Neuron (in vitro differentiated cells): Measurements from ENCODE around the gene MAML3.

Source experiments
- H2AFZ ChIP-seq: one replicate; pipeline ENCODE4 v1.6.1; 2013; ENCODE audit warnings: low read depth, mild to moderate bottlenecking, inconsistent platforms, low read length, moderate library complexity
- H3K27me3 ChIP-seq: one replicate; pipeline ENCODE4 v1.6.1; 2013; ENCODE audit warnings: low read length; ENCODE audit not compliant: insufficient read depth
- H3K36me3 ChIP-seq: one replicate; pipeline ENCODE4 v1.6.1; 2013; ENCODE audit warnings: low read length; ENCODE audit not compliant: insufficient read depth
- H3K4me1 ChIP-seq: one replicate; pipeline ENCODE4 v1.6.1; 2013; ENCODE audit warnings: low read length; ENCODE audit not compliant: insufficient read depth
- H3K4me3 ChIP-seq: 2 replicates; pipeline ENCODE4 v1.5.1; 2013; ENCODE audit warnings: mild to moderate bottlenecking, low read length, moderate library complexity
- H3K9me3 ChIP-seq: one replicate; pipeline ENCODE4 v1.6.1; 2013; ENCODE audit warnings: low read length

Gene MAML3

DNA sequence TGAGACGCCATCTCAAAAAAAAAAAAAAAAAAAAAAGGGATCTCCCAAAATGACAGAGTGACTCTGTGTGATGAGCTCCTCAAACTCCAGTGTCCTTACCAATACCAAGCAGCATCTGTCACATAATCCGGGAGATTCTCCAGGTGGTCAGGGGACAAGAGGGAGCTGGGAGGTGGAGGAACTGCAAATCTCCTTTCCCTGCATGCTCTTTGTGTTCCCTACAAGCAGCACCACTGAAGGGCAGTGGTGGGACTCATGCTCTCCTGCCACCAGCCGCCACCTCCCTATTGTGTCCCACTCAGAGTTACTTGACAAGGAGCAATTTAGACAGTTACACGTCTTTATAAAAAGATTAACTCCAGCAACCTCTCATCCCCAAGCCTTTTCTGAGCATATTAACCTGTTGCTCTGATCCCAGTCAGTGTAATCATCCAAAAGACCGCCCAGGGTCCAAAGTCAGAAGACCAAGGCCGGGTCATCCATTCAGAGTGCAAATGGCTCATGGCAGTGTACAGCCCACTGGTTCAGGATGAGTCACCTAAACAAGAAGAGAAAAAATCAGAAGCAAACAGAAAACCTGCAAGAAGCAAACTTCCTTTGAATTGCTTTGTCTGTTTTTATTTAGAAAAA, 464.8 kb downstream of the MAML3 start:
- Histone ChIP-seq H2AFZ (no peak overlapping the region), H3K36me3 (peaks cover 4% of the 10 kb centered on the region), H3K4me3 (no peak overlapping the region)

DNA sequence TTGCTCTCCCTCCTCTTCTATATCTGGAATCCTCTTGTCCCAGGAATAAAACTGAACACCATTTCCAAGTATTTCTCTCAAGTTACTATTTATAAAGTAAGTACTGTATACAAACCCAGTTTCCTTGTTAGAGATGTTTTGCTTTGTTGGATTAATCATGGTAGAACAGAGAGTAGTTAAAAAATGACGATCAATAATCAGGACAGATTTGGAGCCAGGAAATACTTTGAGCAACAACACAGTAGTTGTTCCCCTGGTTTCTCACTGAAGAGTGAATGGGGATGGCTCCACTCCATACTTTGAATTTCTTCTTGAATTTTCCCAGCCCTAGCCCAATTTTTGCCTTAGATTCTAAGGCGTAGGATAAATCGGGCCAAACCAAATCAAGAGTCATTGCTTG, 467.0 kb downstream of the MAML3 start:
- no peak overlapping the region for H3K4me3 ChIP-seq
- H3K36me3 ChIP-seq = peaks cover 4% of the 10 kb centered on the region

More for the DNA sequence above, 464.8 kb downstream of the MAML3 start:
- Histone ChIP-seq H3K4me1 (peaks cover 8% of the 10 kb centered on the region), H3K27me3 (no peaks in the 10 kb centered on the region), H3K9me3 (peaks cover 7% of the 10 kb centered on the region)

DNA sequence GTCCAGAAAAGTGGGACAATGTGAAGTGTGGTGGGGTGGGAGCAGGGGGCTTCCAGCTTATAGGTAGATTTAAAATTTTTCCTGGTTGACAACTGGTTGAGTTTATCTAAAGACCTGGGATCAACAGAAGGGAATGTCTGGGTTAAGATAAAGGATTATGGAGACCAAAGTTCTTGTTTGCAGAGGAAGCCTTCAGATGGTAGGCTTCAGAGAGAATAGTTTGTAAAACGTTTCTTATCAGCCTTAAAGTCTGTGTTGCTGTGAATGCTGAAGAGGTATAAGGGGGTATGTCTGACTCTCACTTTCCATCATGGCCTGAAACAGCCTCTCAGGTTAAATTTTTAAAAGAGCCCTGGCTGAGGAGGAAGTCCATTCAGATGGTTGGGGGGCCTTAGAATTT, 467.9 kb downstream of the MAML3 start:
- H3K4me1 ChIP-seq = peaks cover 19% of the 10 kb centered on the region
- peaks cover 10% of the 10 kb centered on the region for H3K9me3 ChIP-seq
- no peak overlapping the region for H3K4me3 ChIP-seq
- no peaks in the 10 kb centered on the region for H3K27me3 ChIP-seq
- H2AFZ ChIP-seq = no peak overlapping the region
- H3K36me3 ChIP-seq = peaks cover 4% of the 10 kb centered on the region

More for the DNA sequence above, 467.0 kb downstream of the MAML3 start:
- H3K9me3 ChIP-seq = peaks cover 10% of the 10 kb centered on the region
- H3K27me3 ChIP-seq = no peaks in the 10 kb centered on the region
- H3K4me1 ChIP-seq = peaks cover 19% of the 10 kb centered on the region
- H2AFZ ChIP-seq = no peak overlapping the region

DNA sequence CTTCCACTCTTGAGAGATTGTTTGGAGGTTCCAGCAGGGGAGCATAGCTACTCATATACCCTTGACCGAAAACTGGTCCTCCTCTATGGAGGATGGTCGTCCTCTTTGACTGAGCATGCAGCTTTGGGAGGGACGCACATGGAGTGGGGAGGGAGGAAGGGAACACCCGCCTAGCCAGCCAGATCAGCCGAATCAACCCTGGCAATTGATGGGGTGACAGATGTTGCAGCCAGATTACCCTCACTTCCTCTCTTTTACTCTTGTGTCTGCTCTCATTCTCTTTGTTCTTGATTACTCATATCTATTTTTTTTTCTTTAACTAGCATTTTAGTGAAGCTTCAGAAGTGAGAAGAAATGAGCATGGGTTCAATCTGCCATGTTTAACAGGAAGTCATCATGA, 468.8 kb downstream of the MAML3 start:
- Histone ChIP-seq H3K9me3 (peaks cover 10% of the 10 kb centered on the region), H3K27me3 (no peaks in the 10 kb centered on the region), H2AFZ (no peak overlapping the region), H3K4me3 (no peak overlapping the region), H3K36me3 (peaks cover 4% of the 10 kb centered on the region), H3K4me1 (peaks cover 19% of the 10 kb centered on the region)

DNA sequence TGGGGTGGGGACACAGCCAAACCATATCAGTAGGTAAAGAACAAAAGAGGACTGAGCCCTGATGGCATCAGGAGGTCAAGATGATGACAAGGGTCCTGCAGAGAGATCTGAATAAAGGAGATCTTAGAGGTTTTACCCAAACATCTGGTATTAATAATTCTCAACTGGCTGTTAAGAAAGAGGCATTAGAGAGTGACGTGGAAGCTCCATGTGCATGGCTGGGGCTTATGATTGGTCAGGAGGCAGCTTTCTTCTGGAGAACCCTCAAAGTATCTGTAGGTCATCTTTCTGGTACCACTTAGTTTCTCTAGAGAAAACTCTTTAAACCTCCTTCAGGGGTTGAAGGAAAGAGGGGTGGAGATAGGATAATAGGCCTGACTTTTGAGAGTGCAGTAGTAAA, 469.6 kb downstream of the MAML3 start:
- peaks cover 16% of the 10 kb centered on the region for H3K4me1 ChIP-seq
- H3K4me3 ChIP-seq = no peak overlapping the region
- peaks cover 4% of the 10 kb centered on the region for H3K36me3 ChIP-seq
- no peak overlapping the region for H2AFZ ChIP-seq
- H3K27me3 ChIP-seq = no peaks in the 10 kb centered on the region
- peaks cover 10% of the 10 kb centered on the region for H3K9me3 ChIP-seq

DNA sequence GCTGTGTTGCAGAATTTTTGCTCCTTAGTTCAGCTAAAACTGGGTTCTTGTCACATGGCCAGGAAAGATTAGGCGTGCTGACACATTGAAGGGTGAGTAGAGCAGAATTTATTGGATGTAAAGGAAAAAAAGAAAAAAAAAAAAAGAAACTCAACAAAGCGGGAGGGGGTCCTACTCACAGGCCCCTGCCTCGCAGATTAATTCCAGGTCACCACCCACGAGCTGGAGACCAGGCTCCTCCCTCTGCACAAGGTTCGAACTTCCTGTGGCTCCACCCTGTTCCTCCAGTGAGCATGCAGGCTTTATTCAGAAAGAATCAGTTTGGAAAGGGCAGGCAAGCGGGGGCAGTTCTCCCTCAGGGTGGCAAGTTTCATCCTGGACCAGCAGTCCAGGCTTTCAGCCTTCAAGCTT, 471.2 kb downstream of the MAML3 start:
- H3K36me3 ChIP-seq = peaks cover 14% of the 10 kb centered on the region
- H3K27me3 ChIP-seq = no peaks in the 10 kb centered on the region
- H3K4me1 ChIP-seq = peaks cover 11% of the 10 kb centered on the region
- H3K4me3 ChIP-seq = no peak overlapping the region
- H3K9me3 ChIP-seq = peaks cover 15% of the 10 kb centered on the region
- no peak overlapping the region for H2AFZ ChIP-seq

DNA sequence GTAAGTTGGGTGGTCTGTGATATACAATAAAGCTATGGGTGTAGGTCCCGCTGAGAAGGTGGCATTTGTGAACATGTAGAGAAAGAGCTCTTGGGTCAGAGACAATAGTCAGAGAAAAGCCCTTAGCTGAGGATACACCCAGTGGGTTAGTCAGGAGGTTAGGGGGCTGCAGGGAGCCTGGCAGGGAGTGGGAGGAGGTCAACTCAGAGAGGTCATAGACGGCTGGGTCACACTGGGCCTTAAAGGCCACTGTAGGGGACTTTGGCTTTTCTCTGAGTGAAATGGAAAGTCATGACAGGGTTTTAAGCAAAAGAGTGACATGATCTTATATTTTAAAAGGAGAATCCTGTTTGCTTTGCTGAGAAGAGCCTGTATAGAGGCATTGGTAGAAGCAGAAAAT, 471.7 kb downstream of the MAML3 start:
- H3K9me3 ChIP-seq = peaks cover 15% of the 10 kb centered on the region
- peaks cover 11% of the 10 kb centered on the region for H3K4me1 ChIP-seq
- no peaks in the 10 kb centered on the region for H3K27me3 ChIP-seq
- no peak overlapping the region for H2AFZ ChIP-seq
- peaks cover 14% of the 10 kb centered on the region for H3K36me3 ChIP-seq
- H3K4me3 ChIP-seq = no peak overlapping the region

DNA sequence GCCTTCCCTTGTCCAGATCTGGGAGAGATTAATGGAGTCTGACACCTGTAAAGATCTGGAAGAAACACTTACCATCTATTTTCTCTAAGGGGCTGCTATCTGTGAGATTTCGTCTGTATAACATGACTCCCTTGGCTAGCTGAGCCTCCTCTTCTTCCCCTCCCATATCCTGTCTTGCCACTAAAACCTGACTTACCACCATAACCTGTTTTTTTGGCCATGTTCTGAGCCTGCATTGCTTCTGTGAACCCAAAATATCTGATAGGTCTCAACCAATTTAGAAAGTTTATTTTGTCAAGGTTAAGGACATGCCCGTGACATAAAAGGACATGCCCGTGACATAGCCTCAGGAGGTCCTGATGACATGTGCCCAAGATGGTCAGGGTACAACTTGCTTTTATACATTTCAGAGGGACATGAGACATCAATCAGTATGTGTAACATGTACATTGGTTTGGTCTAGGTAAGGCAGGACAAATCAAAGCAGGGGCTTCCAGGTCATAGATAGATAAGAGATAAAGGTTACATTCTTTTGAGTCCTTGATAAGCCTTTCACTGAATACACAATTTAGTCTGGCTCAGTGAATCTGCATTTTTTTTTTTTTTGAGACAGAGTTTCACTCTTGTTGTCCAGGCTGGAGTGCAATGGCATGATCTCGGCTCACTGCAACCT, 476.9 kb downstream of the MAML3 start:
- Histone ChIP-seq H3K9me3 (peaks cover 5% of the 10 kb centered on the region), H3K4me3 (no peak overlapping the region), H2AFZ (no peak overlapping the region), H3K27me3 (no peaks in the 10 kb centered on the region), H3K4me1 (no peaks in the 10 kb centered on the region), H3K36me3 (peaks cover 10% of the 10 kb centered on the region)

DNA sequence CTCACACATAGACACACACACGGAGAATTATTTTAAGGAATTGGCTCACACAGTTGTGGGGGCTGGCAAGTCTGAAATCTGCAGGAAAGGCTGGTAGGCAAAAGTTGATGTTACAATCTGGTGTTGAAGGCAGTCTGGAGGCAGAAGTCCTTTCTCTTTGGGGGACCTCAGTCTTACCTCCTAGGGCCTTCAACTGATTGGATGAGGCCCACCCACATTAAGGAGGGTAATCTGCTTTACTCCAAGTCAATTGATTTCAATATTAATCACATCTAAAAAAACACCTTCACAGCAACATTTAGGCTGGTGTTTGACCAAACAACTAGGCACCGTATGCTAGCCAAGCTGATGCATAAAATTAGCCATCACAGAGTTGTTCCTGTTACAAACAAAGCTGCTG, 477.6 kb downstream of the MAML3 start:
- H2AFZ ChIP-seq = no peak overlapping the region
- H3K4me3 ChIP-seq = no peak overlapping the region
- no peaks in the 10 kb centered on the region for H3K27me3 ChIP-seq
- H3K4me1 ChIP-seq = no peaks in the 10 kb centered on the region
- H3K36me3 ChIP-seq = peaks cover 10% of the 10 kb centered on the region
- peaks cover 5% of the 10 kb centered on the region for H3K9me3 ChIP-seq

DNA sequence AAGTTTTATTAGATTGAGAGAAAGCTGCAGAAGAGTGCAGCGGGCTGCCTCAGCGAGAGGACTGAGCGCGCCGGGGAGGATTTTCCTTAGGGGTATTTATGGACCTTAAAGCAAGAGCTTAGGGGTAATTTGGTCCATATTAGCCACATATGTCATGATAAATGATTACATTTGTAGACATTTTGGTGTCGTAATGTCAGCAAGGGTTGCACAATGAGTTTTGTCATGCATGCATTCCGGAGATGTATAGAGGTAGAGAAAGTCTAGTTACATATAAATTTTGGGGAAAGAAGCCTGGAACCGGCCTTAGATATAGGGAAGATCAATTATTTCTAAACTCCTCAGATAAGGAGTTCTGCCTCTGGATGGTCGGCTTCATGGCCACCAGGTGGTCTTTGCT, 478.3 kb downstream of the MAML3 start:
- H3K4me3 ChIP-seq = no peak overlapping the region
- no peaks in the 10 kb centered on the region for H3K27me3 ChIP-seq
- H2AFZ ChIP-seq = no peak overlapping the region
- peaks cover 10% of the 10 kb centered on the region for H3K36me3 ChIP-seq
- peaks cover 5% of the 10 kb centered on the region for H3K9me3 ChIP-seq
- H3K4me1 ChIP-seq = no peaks in the 10 kb centered on the region

DNA sequence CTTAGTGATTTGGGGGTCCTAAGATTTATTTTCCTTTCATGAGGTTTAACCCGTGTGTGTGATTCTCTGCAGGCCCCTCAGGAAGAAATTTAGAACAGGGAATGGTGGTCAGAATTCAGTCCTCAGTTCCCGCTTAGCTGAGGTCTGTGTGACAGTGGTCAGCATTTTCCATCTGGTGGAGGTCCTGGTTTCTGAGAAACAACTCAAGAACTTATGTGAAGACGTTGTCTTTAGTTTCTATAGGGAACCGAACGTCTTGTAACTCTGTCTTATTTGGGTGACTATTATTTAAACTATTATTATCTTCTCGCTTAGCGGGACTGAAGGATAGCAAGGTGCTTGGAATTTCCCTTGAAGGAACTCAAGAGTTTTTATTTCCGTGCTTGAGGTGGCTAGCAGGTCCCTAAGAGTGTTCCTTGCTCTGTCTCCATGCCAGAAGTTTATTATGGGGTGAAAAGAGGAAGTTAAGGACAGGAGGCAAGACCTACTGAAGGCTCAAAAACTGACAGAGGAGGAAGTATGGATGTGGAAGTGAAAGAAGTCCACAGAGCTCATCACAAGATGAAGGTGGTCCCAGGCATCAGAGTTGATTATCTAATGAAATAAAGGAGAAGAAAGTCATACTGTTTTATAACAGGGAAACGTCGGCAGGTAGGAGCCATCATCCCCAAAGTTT, 479.0 kb downstream of the MAML3 start:
- Histone ChIP-seq H3K4me1 (no peaks in the 10 kb centered on the region), H3K36me3 (peaks cover 10% of the 10 kb centered on the region), H3K9me3 (peaks cover 5% of the 10 kb centered on the region), H3K27me3 (no peaks in the 10 kb centered on the region), H2AFZ (no peak overlapping the region), H3K4me3 (no peak overlapping the region)

DNA sequence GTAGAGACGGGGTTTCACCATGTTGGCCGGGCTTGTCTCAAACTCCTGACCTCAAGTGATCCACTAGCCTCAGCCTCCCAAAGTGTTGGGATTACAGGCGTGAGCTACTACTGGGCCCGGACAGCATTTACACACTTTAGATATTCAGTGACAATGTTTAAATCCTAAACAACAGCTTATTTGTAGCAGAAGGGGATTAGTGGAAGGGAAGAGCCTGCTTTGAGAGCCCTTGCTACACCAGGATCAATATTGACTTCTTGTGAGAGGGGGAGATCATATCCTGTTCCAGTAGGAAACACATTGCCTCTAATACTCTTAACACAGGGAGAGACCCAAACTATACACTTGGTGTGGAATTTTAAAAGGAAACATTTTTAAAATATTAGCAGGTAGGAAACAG, 481.3 kb downstream of the MAML3 start:
- Histone ChIP-seq H3K4me1 (no peaks in the 10 kb centered on the region), H3K27me3 (no peaks in the 10 kb centered on the region), H2AFZ (no peak overlapping the region), H3K36me3 (no peaks in the 10 kb centered on the region), H3K9me3 (no peaks in the 10 kb centered on the region), H3K4me3 (no peak overlapping the region)

DNA sequence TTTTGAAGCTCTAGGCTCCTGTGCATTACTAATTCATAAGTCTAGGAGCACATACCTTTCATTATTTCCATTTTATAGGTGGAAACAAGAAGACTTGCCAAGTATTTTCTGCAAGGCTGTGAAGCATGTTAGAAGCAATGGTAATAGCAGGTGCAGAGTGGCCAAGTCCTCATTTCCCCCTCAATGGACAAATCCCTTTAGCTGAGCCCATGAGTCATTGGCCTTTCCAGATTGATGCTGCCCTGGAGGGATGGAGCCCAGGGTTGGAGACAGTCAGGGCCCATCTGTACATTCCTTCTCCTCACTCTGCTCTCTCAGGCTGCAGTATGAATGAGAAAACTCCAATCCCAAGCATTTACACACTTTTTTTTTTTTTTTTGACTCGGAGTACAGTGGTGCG, 481.8 kb downstream of the MAML3 start:
- no peaks in the 10 kb centered on the region for H3K27me3 ChIP-seq
- no peak overlapping the region for H3K4me3 ChIP-seq
- H3K9me3 ChIP-seq = no peaks in the 10 kb centered on the region
- no peaks in the 10 kb centered on the region for H3K4me1 ChIP-seq
- H3K36me3 ChIP-seq = no peaks in the 10 kb centered on the region
- H2AFZ ChIP-seq = no peak overlapping the region
